Measurements from ENCODE around the gene PABPC3.

DNA sequence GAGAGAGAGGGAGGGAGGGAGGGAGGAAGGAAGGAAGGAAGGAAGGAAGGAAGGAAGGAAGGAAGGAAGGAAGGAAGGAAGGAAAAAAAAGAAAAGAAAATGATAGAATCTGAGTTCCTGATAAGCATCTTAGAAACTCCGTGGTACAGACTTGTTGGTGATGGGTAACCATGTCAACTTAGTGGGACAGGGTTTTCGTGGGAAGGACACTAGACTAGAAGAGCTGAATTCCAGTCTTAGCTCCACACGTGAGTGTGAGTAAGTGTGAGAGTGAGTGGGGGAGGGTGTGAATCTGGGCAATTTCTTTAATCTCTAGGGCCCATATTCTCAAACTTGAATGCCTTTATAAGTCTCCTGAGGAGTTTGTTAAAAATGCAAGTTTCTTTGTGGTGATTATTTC lies 35.0 kb downstream of the PABPC3 start:
- TF ChIP-seq, protein P1, sequence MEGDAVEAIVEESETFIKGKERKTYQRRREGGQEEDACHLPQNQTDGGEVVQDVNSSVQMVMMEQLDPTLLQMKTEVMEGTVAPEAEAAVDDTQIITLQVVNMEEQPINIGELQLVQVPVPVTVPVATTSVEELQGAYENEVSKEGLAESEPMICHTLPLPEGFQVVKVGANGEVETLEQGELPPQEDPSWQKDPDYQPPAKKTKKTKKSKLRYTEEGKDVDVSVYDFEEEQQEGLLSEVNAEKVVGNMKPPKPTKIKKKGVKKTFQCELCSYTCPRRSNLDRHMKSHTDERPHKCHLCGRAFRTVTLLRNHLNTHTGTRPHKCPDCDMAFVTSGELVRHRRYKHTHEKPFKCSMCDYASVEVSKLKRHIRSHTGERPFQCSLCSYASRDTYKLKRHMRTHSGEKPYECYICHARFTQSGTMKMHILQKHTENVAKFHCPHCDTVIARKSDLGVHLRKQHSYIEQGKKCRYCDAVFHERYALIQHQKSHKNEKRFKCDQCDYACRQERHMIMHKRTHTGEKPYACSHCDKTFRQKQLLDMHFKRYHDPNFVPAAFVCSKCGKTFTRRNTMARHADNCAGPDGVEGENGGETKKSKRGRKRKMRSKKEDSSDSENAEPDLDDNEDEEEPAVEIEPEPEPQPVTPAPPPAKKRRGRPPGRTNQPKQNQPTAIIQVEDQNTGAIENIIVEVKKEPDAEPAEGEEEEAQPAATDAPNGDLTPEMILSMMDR (conservative IDR thresholded peaks at IDR 0.05; ENCODE audit: low read length): no peak
- TF ChIP-seq EZH2phosphoT487 (IDR thresholded peaks at IDR 0.05; ENCODE audit: borderline replicate concordance, low read depth, low read length): no peak
